HCT116 (cell line): Measurements from ENCODE around the gene PHC1. TPM values are rescaled to one million over a fixed set of nuclear protein-coding genes. Genes with fewer than 3 reads are reported as not detected.

ENCODE experiments used
- ATAC-seq: fragments of 200-7000 bp; cut with Tn5 transposase; 2 replicates; pipeline ENCODE4 v1.9.1; 2020; ENCODE audit warnings: mild to moderate bottlenecking, moderate library complexity
- BruUV-seq: library from RNA; stranded (reverse); fragments of 400-500 nt; replicated peaks from 2 replicates; lab custom pipeline; 2021; lab: Mats Ljungman, UMichigan
- CTCF ChIA-PET: fragments of 300-600 bp; sonication (Branson Sonifier 250); formaldehyde crosslinking; loops from one replicate; lab custom pipeline; 2021; ENCODE audit warnings: antibody characterized with exemption; lab: Charles Lee
- POLR2A ChIA-PET: fragments of 300-600, 350-600 bp; sonication (Branson Sonifier 250); formaldehyde crosslinking; loops from one replicate; lab custom pipeline; 2021; ENCODE audit warnings: antibody characterized with exemption; lab: Charles Lee
- RAD21 ChIA-PET, 2 experiments: fragments of 300-600 bp; sonication (Branson Sonifier 250); formaldehyde crosslinking; loops; one replicate each; lab custom pipeline; 2023; ENCODE audit warnings: low total read pairs in 2 of 2; ENCODE audit not compliant: uncharacterized antibody in 2 of 2, unreplicated experiment in 2 of 2, low non-redundant PET in 1 of 2; lab: Charles Lee
- DNase-seq: peaks from one replicate; pipeline ENCODE4 v3.0.0-alpha.2; 2010; ENCODE audit warnings: low read depth, low spot score
- H2AFZ ChIP-seq: fragments of 200-600 bp; shearing (Covaris generic), sonication (generic); 2 replicates; pipeline ENCODE4 v1.6.1; 2017; ENCODE audit warnings: low read depth, mixed run types, mixed read lengths, antibody characterized with exemption, low read length; ENCODE audit not compliant: poor library complexity, severe bottlenecking
- H3K27ac ChIP-seq: 2 replicates; pipeline ENCODE4 v1.5.1; 2012; ENCODE audit warnings: low read depth, low read length
- H3K27me3 ChIP-seq: fragments of 200-600 bp; sonication (generic); 2 replicates; pipeline ENCODE4 v1.6.1; 2016; ENCODE audit warnings: mixed run types, low read length, mixed read lengths; ENCODE audit not compliant: insufficient read depth
- H3K36me3 ChIP-seq, 2 experiments: fragments of 200-500 bp in 1 of 2; fragments of 200-600 bp in 1 of 2; sonication (Bioruptor generic) in 1 of 2; sonication (generic) in 1 of 2; 2 replicates each; pipeline versions ENCODE4 v1.5.1 to v1.6.1; 2014 to 2016; ENCODE audit warnings: low read length in 2 of 2, inconsistent platforms in 1 of 2, mixed read lengths in 1 of 2, mixed run types in 1 of 2; ENCODE audit not compliant: insufficient read depth in 2 of 2, control insufficient read depth in 1 of 2
- H3K4me1 ChIP-seq, 2 experiments: fragments of 200-600 bp in 1 of 2; sonication (generic) in 1 of 2; 2 replicates each; pipeline versions ENCODE4 v1.5.1 to v1.6.1; 2012 to 2017; ENCODE audit warnings: low read length in 2 of 2, inconsistent platforms in 1 of 2, mild to moderate bottlenecking in 1 of 2, mixed read lengths in 1 of 2, mixed run types in 1 of 2, moderate library complexity in 1 of 2; ENCODE audit not compliant: insufficient read depth in 2 of 2, control insufficient read depth in 1 of 2
- H3K4me2 ChIP-seq: fragments of 200-600 bp; sonication (generic); 2 replicates; pipeline ENCODE4 v1.6.1; 2017; ENCODE audit warnings: mixed run types, low read length, mixed read lengths
- H3K4me3 ChIP-seq, 2 experiments: fragments of 200-600 bp in 1 of 2; sonication (generic) in 1 of 2; replicated peaks in 1 of 2; 2 replicates each; pipeline ENCODE4 v1.5.1; 2011 to 2016; ENCODE audit warnings: low read length in 2 of 2, control low read depth in 1 of 2, low read depth in 1 of 2, mild to moderate bottlenecking in 1 of 2, mixed read lengths in 1 of 2, mixed run types in 1 of 2
- H3K79me2 ChIP-seq: fragments of 200-600 bp; sonication (generic); 2 replicates; pipeline ENCODE4 v1.6.1; 2017; ENCODE audit warnings: mild to moderate bottlenecking, mixed run types, low read length, moderate library complexity, mixed read lengths; ENCODE audit not compliant: insufficient read depth
- H3K9ac ChIP-seq: fragments of 200-600 bp; sonication (generic); 2 replicates; pipeline ENCODE4 v1.6.1; 2016; ENCODE audit warnings: low read length, mixed read lengths
- H3K9me2 ChIP-seq: fragments of 200-600 bp; sonication (generic), shearing (Covaris generic); 2 replicates; pipeline ENCODE4 v1.6.1; 2017; ENCODE audit warnings: mixed run types, mild to moderate bottlenecking, moderate library complexity; ENCODE audit not compliant: insufficient read depth
- H3K9me3 ChIP-seq, 2 experiments: fragments of 200-500 bp in 1 of 2; fragments of 200-600 bp in 1 of 2; sonication (Bioruptor generic) in 1 of 2; sonication (generic) in 1 of 2; 2 replicates each; pipeline ENCODE4 v1.6.1; 2014 to 2017; ENCODE audit warnings: low read length in 2 of 2, mixed read lengths in 2 of 2, inconsistent platforms in 1 of 2, low read depth in 1 of 2, mild to moderate bottlenecking in 1 of 2, mixed run types in 1 of 2, moderate library complexity in 1 of 2; ENCODE audit not compliant: control insufficient read depth in 1 of 2, insufficient read depth in 1 of 2
- H4K20me1 ChIP-seq: fragments of 200-600 bp; sonication (generic), shearing (Covaris generic); 2 replicates; pipeline ENCODE4 v1.6.1; 2017; ENCODE audit warnings: mixed run types, mild to moderate bottlenecking, moderate library complexity; ENCODE audit not compliant: insufficient read depth
- CBX3 ChIP-seq: IDR thresholded peaks from 2 replicates; pipeline ENCODE4 v1.6.1; 2012; ENCODE audit warnings: low read depth
- CEBPB ChIP-seq: IDR thresholded peaks from 2 replicates; pipeline ENCODE4 v1.6.1; 2012; ENCODE audit warnings: low read depth
- EGR1 ChIP-seq: IDR thresholded peaks from 2 replicates; pipeline ENCODE4 v1.6.1; 2012; ENCODE audit warnings: low read depth
- ELF1 ChIP-seq: IDR thresholded peaks from 2 replicates; pipeline ENCODE4 v1.6.1; 2012; ENCODE audit warnings: low read depth, borderline replicate concordance
- EZH2 ChIP-seq: fragments of 200-600 bp; sonication (generic); IDR thresholded peaks from 2 replicates; pipeline ENCODE4 v1.6.1; 2017; ENCODE audit warnings: antibody characterized with exemption, mixed run types
- EZH2phosphoT487 ChIP-seq: fragments of 200-600 bp; IDR thresholded peaks from 2 replicates; pipeline ENCODE4 v1.6.1; 2018; ENCODE audit warnings: antibody characterized with exemption, borderline replicate concordance
- FOSL1 ChIP-seq: IDR thresholded peaks from 2 replicates; pipeline ENCODE4 v1.6.1; 2012; ENCODE audit warnings: low read depth
- JUND ChIP-seq: IDR thresholded peaks from 2 replicates; pipeline ENCODE4 v1.6.1; 2012
- POLR2A ChIP-seq: IDR thresholded peaks from 2 replicates; pipeline ENCODE4 v1.7.0; 2011; ENCODE audit warnings: borderline replicate concordance; ENCODE audit not compliant: insufficient read depth, insufficient read length; ENCODE audit errors: extremely low read depth
- POLR2AphosphoS5 ChIP-seq: IDR thresholded peaks from 2 replicates; pipeline ENCODE4 v1.6.1; 2011; ENCODE audit warnings: mild to moderate bottlenecking, low read depth, low read length, moderate library complexity
- RAD21 ChIP-seq: IDR thresholded peaks from 2 replicates; pipeline ENCODE4 v1.6.1; 2012; ENCODE audit warnings: low read depth, mild to moderate bottlenecking
- SIN3A ChIP-seq: IDR thresholded peaks from 2 replicates; pipeline ENCODE4 v1.6.1; 2012; ENCODE audit warnings: low read depth
- SP1 ChIP-seq: IDR thresholded peaks from 2 replicates; pipeline ENCODE4 v1.6.1; 2012; ENCODE audit warnings: low read depth
- SRF ChIP-seq: IDR thresholded peaks from 2 replicates; pipeline ENCODE4 v1.6.1; 2012; ENCODE audit warnings: low read depth
- TCF7L2 ChIP-seq: IDR thresholded peaks from 2 replicates; pipeline ENCODE4 v1.7.0; 2011; ENCODE audit warnings: borderline replicate concordance, inconsistent platforms; ENCODE audit not compliant: insufficient read depth, insufficient read length; ENCODE audit errors: extremely low read depth
- YY1 ChIP-seq: IDR thresholded peaks from 2 replicates; pipeline ENCODE4 v1.6.1; 2011; ENCODE audit warnings: low read length, low read depth, moderate library complexity, mild to moderate bottlenecking; ENCODE audit not compliant: insufficient replicate concordance; ENCODE audit errors: extremely low read depth
- ZFX ChIP-seq: fragments of 450-650 bp; IDR thresholded peaks from 2 replicates; pipeline ENCODE4 v1.6.1; 2017
- intact Hi-C: fragments of 100-400 bp; cut with micrococcal nuclease; formaldehyde crosslinking; loops from 2 replicates; pipeline ENCODE4 v1.10.0; 2022
- total RNA-seq: library from RNA; stranded (reverse); gene quantifications from one replicate; pipeline ENCODE4 v1.2.1, GENCODE V29; 2021; ENCODE audit not compliant: unreplicated experiment
- TF ChIP-seq, protein P1 (sequence below): IDR thresholded peaks from 2 replicates; pipeline ENCODE4 v1.6.1; 2011; ENCODE audit warnings: mild to moderate bottlenecking, low read length, moderate library complexity; ENCODE audit not compliant: insufficient replicate concordance; ENCODE audit errors: extremely low read depth
- TF ChIP-seq, protein P2 (sequence below), 3 experiments: fragments of 200-600 bp in 1 of 3; sonication (generic) in 1 of 3; IDR thresholded peaks in 2 of 3; conservative IDR thresholded peaks in 1 of 3; 2 replicates each; pipeline ENCODE4 v1.5.1; 2012 to 2017; ENCODE audit warnings: low read depth in 2 of 3, low read length in 2 of 3, antibody characterized with exemption in 1 of 3, borderline replicate concordance in 1 of 3, control low read depth in 1 of 3, mild to moderate bottlenecking in 1 of 3, mixed read lengths in 1 of 3, mixed run types in 1 of 3, moderate library complexity in 1 of 3; ENCODE audit not compliant: insufficient read depth in 1 of 3
- TF ChIP-seq, protein P3 (sequence below): IDR thresholded peaks from 2 replicates; pipeline ENCODE4 v1.6.1; 2012

Gene PHC1
- total RNA-seq, 1 experiment from 2014 or later = 22.8 TPM

DNA sequence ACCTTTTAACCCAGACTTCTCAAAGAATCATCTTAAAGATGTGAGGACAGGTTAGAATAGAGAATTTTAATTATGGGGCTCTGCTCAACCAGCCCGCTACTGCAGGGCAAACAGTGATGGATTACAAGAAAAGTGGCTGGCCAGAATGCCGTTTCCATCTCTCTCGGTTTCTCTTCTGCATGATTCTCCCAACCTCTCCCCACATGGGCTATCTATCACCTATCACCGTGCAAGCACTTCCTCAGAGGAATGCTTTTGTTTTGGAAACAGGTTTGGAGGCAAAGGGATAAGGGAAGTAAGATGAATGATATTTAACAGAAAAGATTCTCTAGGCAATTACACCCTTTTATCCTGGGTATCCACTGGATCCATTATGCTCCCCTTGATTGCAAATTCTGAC is 37.4 kb upstream of the PHC1 start:
- POLR2A ChIA-PET = no interaction called here
- no peaks in the 10 kb centered on the region for H4K20me1 ChIP-seq
- H2AFZ ChIP-seq = no peak overlapping the region
- no peaks in the 10 kb centered on the region for H3K4me1 ChIP-seq
- CTCF ChIA-PET = no interaction called here
- no peaks in the 10 kb centered on the region for H3K27me3 ChIP-seq
- H3K9me2 ChIP-seq = no peaks in the 10 kb centered on the region
- BruUV-seq = no TSS peak
- ATAC-seq (no peak), DNase-seq (no peak)
- H3K36me3 ChIP-seq = no peaks in the 10 kb centered on the region
- TF ChIP-seq, protein P1, sequence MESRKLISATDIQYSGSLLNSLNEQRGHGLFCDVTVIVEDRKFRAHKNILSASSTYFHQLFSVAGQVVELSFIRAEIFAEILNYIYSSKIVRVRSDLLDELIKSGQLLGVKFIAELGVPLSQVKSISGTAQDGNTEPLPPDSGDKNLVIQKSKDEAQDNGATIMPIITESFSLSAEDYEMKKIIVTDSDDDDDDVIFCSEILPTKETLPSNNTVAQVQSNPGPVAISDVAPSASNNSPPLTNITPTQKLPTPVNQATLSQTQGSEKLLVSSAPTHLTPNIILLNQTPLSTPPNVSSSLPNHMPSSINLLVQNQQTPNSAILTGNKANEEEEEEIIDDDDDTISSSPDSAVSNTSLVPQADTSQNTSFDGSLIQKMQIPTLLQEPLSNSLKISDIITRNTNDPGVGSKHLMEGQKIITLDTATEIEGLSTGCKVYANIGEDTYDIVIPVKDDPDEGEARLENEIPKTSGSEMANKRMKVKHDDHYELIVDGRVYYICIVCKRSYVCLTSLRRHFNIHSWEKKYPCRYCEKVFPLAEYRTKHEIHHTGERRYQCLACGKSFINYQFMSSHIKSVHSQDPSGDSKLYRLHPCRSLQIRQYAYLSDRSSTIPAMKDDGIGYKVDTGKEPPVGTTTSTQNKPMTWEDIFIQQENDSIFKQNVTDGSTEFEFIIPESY = no peak
- TF ChIP-seq EGR1 (no peak), CEBPB (no peak), ZFX (no peak), JUND (no peak), SIN3A (no peak), EZH2phosphoT487 (no peak), ELF1 (no peak), POLR2AphosphoS5 (no peak), RAD21 (no peak), TCF7L2 (no peak), CBX3 (no peak), POLR2A (no peak), SRF (no peak), EZH2 (no peak), SP1 (no peak), YY1 (no peak), FOSL1 (no peak)
- TF ChIP-seq, protein P2, sequence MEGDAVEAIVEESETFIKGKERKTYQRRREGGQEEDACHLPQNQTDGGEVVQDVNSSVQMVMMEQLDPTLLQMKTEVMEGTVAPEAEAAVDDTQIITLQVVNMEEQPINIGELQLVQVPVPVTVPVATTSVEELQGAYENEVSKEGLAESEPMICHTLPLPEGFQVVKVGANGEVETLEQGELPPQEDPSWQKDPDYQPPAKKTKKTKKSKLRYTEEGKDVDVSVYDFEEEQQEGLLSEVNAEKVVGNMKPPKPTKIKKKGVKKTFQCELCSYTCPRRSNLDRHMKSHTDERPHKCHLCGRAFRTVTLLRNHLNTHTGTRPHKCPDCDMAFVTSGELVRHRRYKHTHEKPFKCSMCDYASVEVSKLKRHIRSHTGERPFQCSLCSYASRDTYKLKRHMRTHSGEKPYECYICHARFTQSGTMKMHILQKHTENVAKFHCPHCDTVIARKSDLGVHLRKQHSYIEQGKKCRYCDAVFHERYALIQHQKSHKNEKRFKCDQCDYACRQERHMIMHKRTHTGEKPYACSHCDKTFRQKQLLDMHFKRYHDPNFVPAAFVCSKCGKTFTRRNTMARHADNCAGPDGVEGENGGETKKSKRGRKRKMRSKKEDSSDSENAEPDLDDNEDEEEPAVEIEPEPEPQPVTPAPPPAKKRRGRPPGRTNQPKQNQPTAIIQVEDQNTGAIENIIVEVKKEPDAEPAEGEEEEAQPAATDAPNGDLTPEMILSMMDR (IDR thresholded peaks at IDR 0.05 in 2 of 3, conservative IDR thresholded peaks at IDR 0.05 in 1 of 3; ENCODE audit: borderline replicate concordance in 1 of 3, insufficient read depth in 1 of 3, low read depth in 2 of 3, low read length in 2 of 3) = no peak
- TF ChIP-seq, protein P3, sequence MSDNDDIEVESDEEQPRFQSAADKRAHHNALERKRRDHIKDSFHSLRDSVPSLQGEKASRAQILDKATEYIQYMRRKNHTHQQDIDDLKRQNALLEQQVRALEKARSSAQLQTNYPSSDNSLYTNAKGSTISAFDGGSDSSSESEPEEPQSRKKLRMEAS = no peak
- RAD21 ChIA-PET = no interaction called here
- H3K9me3 ChIP-seq = no peaks in the 10 kb centered on the region
- intact Hi-C loops = no loop called here
- no peak overlapping the region for H3K27ac ChIP-seq
- H3K79me2 ChIP-seq = no peaks in the 10 kb centered on the region
- H3K4me3 ChIP-seq = no peak overlapping the region
- H3K4me2 ChIP-seq = no peak overlapping the region
- H3K9ac ChIP-seq = no peak overlapping the region
